Left ventricle myocardium inferior (tissue), 1 donor: ENCODE results near the gene MTARC2. TPM values are rescaled to one million over a fixed set of nuclear protein-coding genes. Genes with fewer than 3 reads are reported as not detected.

ENCODE experiments used
- DNase-seq: peaks from one replicate; pipeline ENCODE4 v3.0.0-alpha.2; 2020
- H3K27ac ChIP-seq: fragments of 200-600 bp; replicated peaks from 2 replicates; pipeline ENCODE4 v1.8.0; 2021
- H3K27me3 ChIP-seq: fragments of 200-600 bp; 2 replicates; pipeline ENCODE4 v1.8.0; 2021; ENCODE audit warnings: low read depth
- H3K36me3 ChIP-seq: fragments of 200-600 bp; 2 replicates; pipeline ENCODE4 v1.8.0; 2021
- H3K4me1 ChIP-seq: fragments of 200-600 bp; 2 replicates; pipeline ENCODE4 v1.8.0; 2021
- H3K4me3 ChIP-seq: fragments of 200-600 bp; 2 replicates; pipeline ENCODE4 v1.8.0; 2021; ENCODE audit warnings: mild to moderate bottlenecking, moderate library complexity
- H3K9me3 ChIP-seq: fragments of 200-600 bp; replicated peaks from 2 replicates; pipeline ENCODE4 v1.8.0; 2021
- CTCF ChIP-seq: fragments of 200-600 bp; IDR thresholded peaks from 2 replicates; pipeline ENCODE4 v1.8.0; 2021; ENCODE audit warnings: antibody characterized with exemption, mild to moderate bottlenecking, borderline replicate concordance
- intact Hi-C: fragments of 100-400 bp; cut with micrococcal nuclease; formaldehyde crosslinking; loops from one replicate; pipeline ENCODE4 v1.11.0; 2022
- total RNA-seq: library from RNA; stranded (reverse); fragmentation: NEBNext Ultra II Directional; extraction: Animal tissue kit (Norgen Biotek cat#: 25700); gene quantifications from one replicate; pipeline ENCODE4 v1.2.1, GENCODE V29; 2021
- donor health status: DM: no; HTN: yes; CAD: no; lungs with severe emphysema.

Gene MTARC2
- total RNA-seq, 1 donor from 2014 or later = 22.6 TPM

- Histone ChIP-seq H3K36me3 (peaks cover 78% of the 10 kb centered on the region), H3K4me1 (peaks cover 7% of the 10 kb centered on the region), H3K4me3 (no peak overlapping the region), H3K9me3 (no peaks in the 10 kb centered on the region), H3K27ac (no peak overlapping the region), H3K27me3 (no peaks in the 10 kb centered on the region)
- TF ChIP-seq CTCF = no peak
- intact Hi-C loops = no loop called here
- DNase-seq = no peak
Measured at GRCh38 chr1:220759147-220759546, 11.0 kb downstream of the MTARC2 start.

GRCh38 chr1:220761688-220762427 is 13.7 kb downstream of the MTARC2 start:
- intact Hi-C loops = no loop called here
- Histone ChIP-seq H3K4me1 (peaks cover 22% of the 10 kb centered on the region), H3K36me3 (peaks cover 70% of the 10 kb centered on the region)

GRCh38 chr1:220764757-220765156 is 16.6 kb downstream of the MTARC2 start:
- Histone ChIP-seq H3K9me3 (no peaks in the 10 kb centered on the region), H3K27ac (no peak overlapping the region), H3K36me3 (peaks cover 59% of the 10 kb centered on the region), H3K27me3 (no peaks in the 10 kb centered on the region), H3K4me1 (peaks cover 44% of the 10 kb centered on the region), H3K4me3 (no peak overlapping the region)
- intact Hi-C loops = no loop called here
- no peak for TF ChIP-seq CTCF
- DNase-seq = no peak

More at GRCh38 chr1:220761688-220762427, 13.7 kb downstream of the MTARC2 start:
- TF ChIP-seq CTCF = no peak
- Histone ChIP-seq H3K4me3 (no peak overlapping the region), H3K27me3 (no peaks in the 10 kb centered on the region), H3K27ac (no peak overlapping the region), H3K9me3 (no peaks in the 10 kb centered on the region)
- no peak for DNase-seq

GRCh38 chr1:220767312-220768125 is 19.4 kb downstream of the MTARC2 start:
- no peak for DNase-seq
- Histone ChIP-seq H3K27me3 (no peaks in the 10 kb centered on the region), H3K4me3 (no peak overlapping the region), H3K4me1 (peaks cover 54% of the 10 kb centered on the region), H3K9me3 (no peaks in the 10 kb centered on the region), H3K36me3 (peaks cover 65% of the 10 kb centered on the region), H3K27ac (peak overlapping the region; percentile 68)
- TF ChIP-seq CTCF = no peak
- intact Hi-C loops = no loop called here

GRCh38 chr1:220768126-220768601 is 20.0 kb downstream of the MTARC2 start:
- H3K4me3 ChIP-seq = no peak overlapping the region
- peak; percentile 24 for TF ChIP-seq CTCF
- DNase-seq = no peak

More at GRCh38 chr1:220768126-220768601, 20.0 kb downstream of the MTARC2 start:
- Histone ChIP-seq H3K36me3 (peaks cover 58% of the 10 kb centered on the region), H3K27me3 (no peaks in the 10 kb centered on the region), H3K4me1 (peaks cover 54% of the 10 kb centered on the region), H3K27ac (peak overlapping the region; percentile 68), H3K9me3 (no peaks in the 10 kb centered on the region)
- intact Hi-C loops = no loop called here
